K562 (cell line): ENCODE measurements around the gene TAS1R3. TPM values are rescaled to one million over a fixed set of nuclear protein-coding genes. Genes with fewer than 3 reads are reported as not detected.

Experiments used
- ATAC-seq: fragments of 200-7000 bp; cut with Tn5 transposase; 3 replicates; pipeline ENCODE4 v1.9.1; 2020; ENCODE audit warnings: moderate library complexity
- Bru-seq: library from RNA; stranded (reverse); fragments of 400-500 nt; gene quantifications from one replicate; lab custom pipeline; 2021; lab: Mats Ljungman, UMichigan
- BruChase-seq, 2 experiments: library from RNA; stranded (reverse); fragments of 400-500 nt; gene quantifications; one replicate each; lab custom pipeline; 2021; lab: Mats Ljungman, UMichigan
- BruUV-seq: library from RNA; stranded (reverse); fragments of 400-500 nt; replicated peaks from 2 replicates; lab custom pipeline; 2021; lab: Mats Ljungman, UMichigan
- CTCF ChIA-PET: fragments of 300-600 bp; formaldehyde crosslinking; extraction: SDS; loops from one replicate; lab custom pipeline; 2021; ENCODE audit warnings: low intra/inter-chr PET ratio; lab: Yijun Ruan, JAX
- POLR2A ChIA-PET: fragments of 300-600, 350-650 bp; sonication (Branson Sonifier 250); formaldehyde crosslinking; extraction: SDS; loops from one replicate; lab custom pipeline; 2021; ENCODE audit warnings: antibody characterized with exemption, inconsistent platforms; lab: Yijun Ruan, JAX
- DNase-seq, 4 experiments: peaks; one replicate each; pipeline versions ENCODE4 v3.0.0 to v3.0.0-alpha.2; 2011 to 2018; ENCODE audit warnings: low spot score in 3 of 4, mixed read lengths in 3 of 4; ENCODE audit errors: extremely low read depth in 1 of 4
- FAIRE-seq: peaks from 2 replicates; lab custom pipeline; 2011; peaks lifted over from hg19 to GRCh38; lab: Jason Lieb, UNC
- H2AFZ ChIP-seq: 2 replicates; pipeline ENCODE4 v1.6.0; 2011; ENCODE audit warnings: low read depth, low read length, control low read depth, inconsistent platforms
- H3K27ac ChIP-seq: fragments of 200-600 bp; 3 replicates; pipeline ENCODE4 v1.8.0; 2011; ENCODE audit warnings: low read depth, mild to moderate bottlenecking, control low read depth, inconsistent platforms, low read length, moderate library complexity, mixed read lengths; ENCODE audit errors: extremely low read depth
- H3K27me3 ChIP-seq, 2 experiments: fragments of 300-600 bp in 1 of 2; 2 replicates in 1 of 2; 3 replicates in 1 of 2; pipeline versions ENCODE4 v1.6.0 to v1.8.0; 2011; ENCODE audit warnings: inconsistent platforms in 2 of 2, low read length in 2 of 2, mild to moderate bottlenecking in 1 of 2, mixed read lengths in 1 of 2, moderate library complexity in 1 of 2; ENCODE audit not compliant: control insufficient read depth in 2 of 2, insufficient read depth in 2 of 2
- H3K36me3 ChIP-seq: fragments of 300-600 bp; 3 replicates; pipeline ENCODE4 v1.8.0; 2011; ENCODE audit warnings: mild to moderate bottlenecking, low read length, inconsistent platforms; ENCODE audit not compliant: control insufficient read depth, insufficient read depth
- H3K4me1 ChIP-seq, 2 experiments: fragments of 200-600 bp in 1 of 2; replicated peaks in 1 of 2; 2 replicates in 1 of 2; 3 replicates in 1 of 2; pipeline versions ENCODE4 v1.5.1 to v1.8.0; 2011; ENCODE audit warnings: inconsistent platforms in 2 of 2, low read length in 2 of 2, mild to moderate bottlenecking in 1 of 2, mixed read lengths in 1 of 2, moderate library complexity in 1 of 2; ENCODE audit not compliant: control insufficient read depth in 2 of 2, insufficient read depth in 2 of 2
- H3K4me2 ChIP-seq: 2 replicates; pipeline ENCODE4 v1.6.1; 2011; ENCODE audit warnings: low read length, control low read depth, inconsistent platforms, mixed read lengths; ENCODE audit not compliant: insufficient read depth
- H3K4me3 ChIP-seq: fragments of 200-600 bp; sonication (generic), shearing (Covaris generic); 2 replicates; pipeline ENCODE4 v1.5.1; 2016; ENCODE audit warnings: control low read depth, inconsistent platforms
- H3K79me2 ChIP-seq: fragments of 200-600 bp; 3 replicates; pipeline ENCODE4 v1.8.0; 2011; ENCODE audit warnings: low read length, inconsistent platforms; ENCODE audit not compliant: control insufficient read depth, insufficient read depth
- H3K9ac ChIP-seq, 2 experiments: 2 replicates each; pipeline versions ENCODE4 v1.6.0 to v1.6.1; 2011; ENCODE audit warnings: low read depth in 2 of 2, low read length in 2 of 2, control low read depth in 1 of 2, inconsistent platforms in 1 of 2, mild to moderate bottlenecking in 1 of 2, mixed read lengths in 1 of 2; ENCODE audit not compliant: insufficient read depth in 1 of 2
- H3K9me1 ChIP-seq: one replicate; pipeline ENCODE4 v1.6.0; 2011; ENCODE audit warnings: inconsistent platforms, mild to moderate bottlenecking, low read length, moderate library complexity; ENCODE audit not compliant: control insufficient read depth, insufficient read depth
- H3K9me3 ChIP-seq: replicated peaks from 2 replicates; pipeline ENCODE4 v1.5.1; 2011; ENCODE audit warnings: low read depth, low read length, inconsistent platforms; ENCODE audit not compliant: control insufficient read depth, insufficient read depth
- H4K20me1 ChIP-seq: replicated peaks from 2 replicates; pipeline ENCODE4 v1.6.1; 2011; ENCODE audit warnings: low read length, inconsistent platforms, mixed read lengths; ENCODE audit not compliant: control insufficient read depth, insufficient read depth
- CBX1 ChIP-seq: sonication (generic); IDR thresholded peaks from 2 replicates; pipeline ENCODE4 v1.6.1; 2016; ENCODE audit warnings: antibody characterized with exemption, low read depth, mild to moderate bottlenecking
- CTBP1 ChIP-seq: fragments of 450-650 bp; IDR thresholded peaks from 2 replicates; pipeline ENCODE4 v1.6.1; 2016; ENCODE audit warnings: borderline replicate concordance
- FOXK2 ChIP-seq, 2 experiments: fragments of 450-650 bp; IDR thresholded peaks in 1 of 2; conservative IDR thresholded peaks in 1 of 2; 2 replicates each; pipeline ENCODE4 v1.6.1; 2016; ENCODE audit warnings: low read depth in 2 of 2, mild to moderate bottlenecking in 1 of 2
- GATAD2B ChIP-seq: fragments of 450-650 bp; IDR thresholded peaks from 2 replicates; pipeline ENCODE4 v1.6.1; 2017; ENCODE audit warnings: mild to moderate bottlenecking, borderline replicate concordance
- HMGN3 ChIP-seq: IDR thresholded peaks from 2 replicates; pipeline ENCODE4 v1.6.1; 2011; ENCODE audit warnings: borderline replicate concordance, low read depth, mild to moderate bottlenecking, mixed read lengths, low read length; ENCODE audit not compliant: insufficient read length; ENCODE audit errors: extremely low read depth
- POLR2G ChIP-seq: fragments of 200-400 bp; formaldehyde crosslinking; IDR thresholded peaks from 2 replicates; pipeline ENCODE4 v1.6.1; 2017; ENCODE audit warnings: low read depth, mild to moderate bottlenecking, antibody characterized with exemption, low read length, moderate library complexity
- RBM22 ChIP-seq: fragments of 200-400 bp; formaldehyde crosslinking; IDR thresholded peaks from 2 replicates; pipeline ENCODE4 v1.6.1; 2018; ENCODE audit warnings: low read length, low read depth; ENCODE audit not compliant: poor library complexity, severe bottlenecking
- SUPT5H ChIP-seq: fragments of 450-650 bp; IDR thresholded peaks from 2 replicates; pipeline ENCODE4 v1.6.1; 2016
- ZNF766 ChIP-seq: fragments of 200-800 bp; sonication (Bioruptor generic); conservative IDR thresholded peaks from 2 replicates; pipeline ENCODE4 v1.6.1; 2016; ENCODE audit warnings: missing genetic modification characterization, missing compliant biosample characterization
- WGBS: fragments of 100-300 bp; shearing (Covaris generic); methylation state at CpG from one replicate; pipeline ENCODE4 v1.1.6; 2016; ENCODE audit warnings: low coverage, mixed read lengths; ENCODE audit not compliant: insufficient coverage; ENCODE audit errors: missing lambda C conversion rate; 5-methylcytosine and 5-hydroxymethylcytosine counted together
- in situ Hi-C: fragments of 300-500 bp; cut with MboI; formaldehyde crosslinking; loops from 4 replicates; pipeline ENCODE4 v1.15.0; 2018; ENCODE audit warnings: inconsistent platforms, mixed read lengths
- intact Hi-C: fragments of 100-400 bp; cut with micrococcal nuclease; formaldehyde crosslinking; loops from 2 replicates; pipeline ENCODE4 v1.14.2; 2022
- long read RNA-seq, 3 experiments: library from polyadenylated mRNA in 2 of 3; library from RNA in 1 of 3; unstranded in 2 of 3; stranded (forward) in 1 of 3; transcript quantifications; one replicate each; pipeline ENCODE4 v2.0.0, GENCODE V29; 2019 to 2022
- polyA minus RNA-seq, 3 experiments: library from RNA; depleted of rRNA, polyadenylated mRNA; stranded (reverse); fragments of >200 nt; gene quantifications; 2 replicates each; pipeline ENCODE4 v1.2.3, GENCODE V29; 2011
- polyA plus RNA-seq, 8 experiments: library from polyadenylated mRNA; depleted of rRNA in 4 of 8; stranded (reverse) in 5 of 8; unstranded in 3 of 8; fragments of >200 nt; fragmentation: Nextera tagmentation in 2 of 8; fragmentation: Illumina TruSeq in 1 of 8; extraction: Ambion mirVana in 2 of 8; extraction: Trizol in 1 of 8; gene quantifications; 2 replicates each; pipeline versions ENCODE4 v1.2.1 to v1.2.3, GENCODE V29; 2011 to 2014; ENCODE audit warnings: inconsistent platforms in 1 of 8, missing spikeins in 1 of 8
- total RNA-seq, 7 experiments: library from RNA; depleted of rRNA in 6 of 7; stranded (reverse); fragments of >200 nt in 6 of 7; fragmentation: Illumina TruSeq in 2 of 7; extraction: Trizol in 2 of 7; gene quantifications; 2 replicates each; pipeline versions ENCODE4 v1.2.1 to v1.2.3, GENCODE V29; 2011 to 2021; ENCODE audit warnings: low replicate concordance in 1 of 7

TAS1R3 gene
- total RNA-seq (2011; cell fraction: chromatin; rRNA removed; ENCODE audit: low replicate concordance), result 0.19 and 0.58 TPM in 2 replicates
- 0.53 and 0.67 TPM in 2 replicates for total RNA-seq (2011; cell fraction: nucleolus; rRNA removed)
- 0.15 and 0.23 TPM in 2 replicates for total RNA-seq (2011; cell fraction: nucleoplasm; rRNA removed)
- total RNA-seq (2014; rRNA removed) (0.12 TPM in 1 of 2 replicates, not detected in the other), total RNA-seq (2014; rRNA removed; fragmentation: Illumina TruSeq; extraction: Trizol) (not detected in 2 replicates), total RNA-seq (2015; rRNA removed; fragmentation: Illumina TruSeq; extraction: Trizol) (0.04 TPM in 1 of 2 replicates, not detected in the other), total RNA-seq (2021) (0.07 and 0.09 TPM in 2 replicates), polyA plus RNA-seq (2011; rRNA removed) (0.05 TPM in 1 of 2 replicates, not detected in the other), polyA plus RNA-seq (2014; fragmentation: Illumina TruSeq; extraction: Trizol) (not detected in 2 replicates), polyA plus RNA-seq (2014; fragmentation: Nextera tagmentation; extraction: Ambion mirVana) (not detected), polyA plus RNA-seq (2014; rRNA removed) (0.03 and 0.13 TPM in 2 replicates), polyA minus RNA-seq (2011; rRNA and poly(A)+ RNA removed) (not detected in 2 replicates), Bru-seq, nascent RNA (percentile 14 among the genes with signal in this experiment), BruChase-seq, experiment 1, labeled RNA remaining after a 2-hour chase (not detected), BruChase-seq, experiment 2, labeled RNA remaining after a 6-hour chase (not detected)
- polyA plus RNA-seq (2011; cell fraction: cytosol; rRNA removed), result 0.03 and 0.06 TPM in 2 replicates
- polyA plus RNA-seq (2011; cell fraction: nucleus; rRNA removed), result 0.25 and 0.31 TPM in 2 replicates
- polyA plus RNA-seq (2012), result 0.26 and 0.37 TPM in 2 replicates
- polyA minus RNA-seq (2011; cell fraction: cytosol; rRNA and poly(A)+ RNA removed), result not detected in 2 replicates
- 0.13 and 0.22 TPM in 2 replicates for polyA minus RNA-seq (2011; cell fraction: nucleus; rRNA and poly(A)+ RNA removed)
- long read RNA-seq, experiment 1, result 0 reads
- long read RNA-seq, experiment 2, result 0 reads
- long read RNA-seq, experiment 3, result 0 reads

DNA sequence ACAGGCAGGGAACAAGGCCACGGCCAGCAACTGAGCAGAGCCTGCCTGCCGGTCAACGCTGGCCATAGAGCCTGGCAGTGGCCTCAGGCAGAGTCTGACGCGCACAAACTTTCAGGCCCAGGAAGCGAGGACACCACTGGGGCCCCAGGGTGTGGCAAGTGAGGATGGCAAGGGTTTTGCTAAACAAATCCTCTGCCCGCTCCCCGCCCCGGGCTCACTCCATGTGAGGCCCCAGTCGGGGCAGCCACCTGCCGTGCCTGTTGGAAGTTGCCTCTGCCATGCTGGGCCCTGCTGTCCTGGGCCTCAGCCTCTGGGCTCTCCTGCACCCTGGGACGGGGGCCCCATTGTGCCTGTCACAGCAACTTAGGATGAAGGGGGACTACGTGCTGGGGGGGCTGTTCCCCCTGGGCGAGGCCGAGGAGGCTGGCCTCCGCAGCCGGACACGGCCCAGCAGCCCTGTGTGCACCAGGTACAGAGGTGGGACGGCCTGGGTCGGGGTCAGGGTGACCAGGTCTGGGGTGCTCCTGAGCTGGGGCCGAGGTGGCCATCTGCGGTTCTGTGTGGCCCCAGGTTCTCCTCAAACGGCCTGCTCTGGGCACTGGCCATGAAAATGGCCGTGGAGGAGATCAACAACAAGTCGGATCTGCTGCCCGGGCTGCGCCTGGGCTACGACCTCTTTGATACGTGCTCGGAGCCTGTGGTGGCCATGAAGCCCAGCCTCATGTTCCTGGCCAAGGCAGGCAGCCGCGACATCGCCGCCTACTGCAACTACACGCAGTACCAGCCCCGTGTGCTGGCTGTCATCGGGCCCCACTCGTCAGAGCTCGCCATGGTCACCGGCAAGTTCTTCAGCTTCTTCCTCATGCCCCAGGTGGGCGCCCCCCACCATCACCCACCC is at the start of gene TAS1R3:
Gene TAS1R3 (plus strand): TSS at position 213 of the 898 bp plus-strand sequence. CDS start 66 bp downstream, at position 279.
- Histone ChIP-seq H2AFZ (no peak within 1 kb of the TSS), H3K9me3 (peaks cover 6% of the 10 kb centered on the region), H3K27ac (no peak within 1 kb of the TSS), H3K9me1 (peaks cover 4% of the 10 kb centered on the region), H4K20me1 (peaks cover 12% of the 10 kb centered on the region; the same call in 1 of the 2 replicates), H3K9ac (peak within 1 kb of the TSS in 1 of 2 experiments; percentile 55; a peak in 1 of 4 replicates), H3K4me3 (no peak within 1 kb of the TSS), H3K4me1 (peaks cover 0 to 94% of the 10 kb centered on the region in 2 experiments; a peak in 2 of 5 replicates), H3K4me2 (no peak within 1 kb of the TSS), H3K36me3 (peaks cover 34% of the 10 kb centered on the region; the same call in 1 of the 3 replicates), H3K27me3 (no peaks in the 10 kb centered on the region), H3K79me2 (peaks cover 2% of the 10 kb centered on the region; the same call in 1 of the 3 replicates)
- no peak for TF ChIP-seq GATAD2B
- no peak for TF ChIP-seq FOXK2 (conservative IDR thresholded peaks at IDR 0.05 in 1 of 2, IDR thresholded peaks at IDR 0.05 in 1 of 2; ENCODE audit: low read depth in 2 of 2)
- TF ChIP-seq HMGN3, result peak; percentile 19
- no peak for TF ChIP-seq CTBP1
- TF ChIP-seq POLR2G, result peak; percentile 80
- TF ChIP-seq RBM22, result peak; percentile 95
- TF ChIP-seq ZNF766 (CRISPR knock-in tag), result no peak
- TF ChIP-seq CBX1, result peak; percentile 31; the same call in 1 of the 2 replicates
- 0 out of 2 replicates have a peak, but pooled peaks have one; percentile 39 for TF ChIP-seq SUPT5H
- BruUV-seq, result no TSS peak
- in situ Hi-C loops, result no loop called here
- intact Hi-C loops, result no loop called here
- DNase-seq, result no peak
- no peak for ATAC-seq
- 72% methylated on average over 40 of the region's 41 CpGs for WGBS
- CTCF ChIA-PET, result no interaction called here
- POLR2A ChIA-PET, result interaction anchor here (0.6 to 1.7 kb wide), 6 partner anchors 11 to 38 kb away, joined by 3 to 9 read pairs (median 4); no protein-coding TSS in a partner anchor
- no peak for FAIRE-seq
